Immature natural killer cell (primary cell): ENCODE results near the gene CCDC169. TPM values are rescaled to one million over a fixed set of nuclear protein-coding genes. Genes with fewer than 3 reads are reported as not detected.

ENCODE experiments used
- DNase-seq, 3 donors: peaks; one replicate each; pipeline ENCODE4 v3.0.0; 2022; ENCODE audit warnings: mixed read lengths in 1 of 3
- H3K27ac Mint-ChIP-seq, 6 donors: one replicate each; pipeline ENCODE4 v1.8.0; 2020; ENCODE audit warnings: mixed read lengths in 6 of 6, mild to moderate bottlenecking in 5 of 6, inconsistent platforms in 4 of 6, moderate library complexity in 3 of 6
- H3K27me3 Mint-ChIP-seq, 3 donors: one replicate each; pipeline ENCODE4 v1.8.0; 2020 to 2021; ENCODE audit warnings: low read depth in 3 of 3, mild to moderate bottlenecking in 3 of 3, mixed read lengths in 3 of 3, moderate library complexity in 3 of 3, inconsistent platforms in 1 of 3
- H3K36me3 Mint-ChIP-seq, 3 donors: one replicate each; pipeline ENCODE4 v1.8.0; 2020; ENCODE audit warnings: mixed read lengths in 3 of 3, inconsistent platforms in 2 of 3, mild to moderate bottlenecking in 2 of 3
- H3K4me1 Mint-ChIP-seq, 2 donors: one replicate each; pipeline ENCODE4 v1.8.0; 2020; ENCODE audit warnings: inconsistent platforms in 2 of 2, mild to moderate bottlenecking in 2 of 2, mixed read lengths in 2 of 2, moderate library complexity in 1 of 2
- H3K4me3 Mint-ChIP-seq, 5 donors: one replicate each; pipeline ENCODE4 v1.8.0; 2020; ENCODE audit warnings: mild to moderate bottlenecking in 5 of 5, mixed read lengths in 5 of 5, inconsistent platforms in 3 of 5, moderate library complexity in 3 of 5
- H3K9me3 Mint-ChIP-seq, 6 donors: one replicate each; pipeline ENCODE4 v1.8.0; 2020; ENCODE audit warnings: mild to moderate bottlenecking in 6 of 6, mixed read lengths in 6 of 6, inconsistent platforms in 4 of 6, moderate library complexity in 3 of 6
- polyA plus RNA-seq, 3 donors: library from polyadenylated mRNA; unstranded; fragments of 300-500 nt; fragmentation: Illumina TruSeq; gene quantifications; one replicate each; pipeline ENCODE4 v1.2.3, GENCODE V29; 2021

Gene CCDC169
- polyA plus RNA-seq, 3 donors from 2014 or later: not detected

DNA sequence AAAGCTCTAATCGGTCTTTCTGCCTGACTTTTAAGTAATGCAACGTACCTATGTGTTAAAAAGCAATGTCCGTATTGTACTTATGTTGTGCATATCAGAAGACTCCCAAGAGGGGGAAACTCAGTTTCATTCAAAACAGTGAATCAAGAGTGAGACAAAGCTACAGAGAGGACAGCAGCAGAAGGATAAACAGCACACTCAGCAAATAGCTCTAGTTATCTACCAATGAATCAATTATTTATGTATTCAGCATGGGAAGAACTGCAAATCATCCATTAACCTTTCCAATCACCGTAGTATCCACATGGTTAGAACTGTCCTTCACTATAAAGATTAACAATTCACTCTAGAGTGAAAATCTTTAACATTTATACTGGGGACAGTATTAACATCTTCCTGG is 46.6 kb downstream of the CCDC169 start:
- no peak for DNase-seq
- Mint-ChIP-seq H3K4me1 (no peaks in the 10 kb centered on the region), H3K27me3 (no peaks in the 10 kb centered on the region), H3K36me3 (no peaks in the 10 kb centered on the region), H3K4me3 (no peak overlapping the region), H3K9me3 (peaks cover 0 to 16% (median 3%) of the 10 kb centered on the region in 6 donors), H3K27ac (no peak overlapping the region)

GRCh38 chr13:36248700-36249099 is 48.9 kb downstream of the CCDC169 start:
- Mint-ChIP-seq H3K27ac (no peak overlapping the region), H3K36me3 (no peaks in the 10 kb centered on the region)

DNA sequence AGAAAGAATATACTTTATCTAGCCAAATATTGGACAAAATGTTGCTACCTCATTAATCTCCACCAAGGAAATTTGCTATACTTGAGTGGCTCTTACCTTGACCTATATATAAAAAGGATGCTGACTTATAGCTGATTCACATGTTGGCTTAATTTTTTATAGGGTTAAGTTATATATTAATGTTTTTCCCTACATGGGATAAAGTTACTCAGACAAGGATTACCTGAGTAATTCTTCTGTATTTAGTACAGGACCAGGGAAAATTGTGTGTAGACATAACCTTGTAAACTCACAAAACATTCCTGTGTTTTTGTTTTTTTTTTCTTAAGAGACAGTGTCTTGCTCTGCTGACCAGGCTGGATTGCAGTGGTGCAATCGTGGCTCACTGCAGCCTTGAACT is 52.6 kb downstream of the CCDC169 start:
- Mint-ChIP-seq H3K4me3 (no peak overlapping the region), H3K4me1 (no peaks in the 10 kb centered on the region), H3K27ac (no peak overlapping the region), H3K36me3 (no peaks in the 10 kb centered on the region), H3K27me3 (no peaks in the 10 kb centered on the region), H3K9me3 (peaks cover 0 to 14% (median under 1%) of the 10 kb centered on the region in 6 donors)
- DNase-seq: no peak

More at GRCh38 chr13:36248700-36249099, 48.9 kb downstream of the CCDC169 start:
- Mint-ChIP-seq H3K27me3 (no peaks in the 10 kb centered on the region), H3K9me3 (peaks cover 0 to 14% (median 0%) of the 10 kb centered on the region in 6 donors), H3K4me3 (no peak overlapping the region), H3K4me1 (no peaks in the 10 kb centered on the region)
- no peak for DNase-seq

GRCh38 chr13:36244073-36244472 is 53.5 kb downstream of the CCDC169 start:
- H3K36me3 Mint-ChIP-seq: no peaks in the 10 kb centered on the region
- no peak for DNase-seq
- H3K27me3 Mint-ChIP-seq: no peaks in the 10 kb centered on the region
- peaks cover 0 to 14% (median under 1%) of the 10 kb centered on the region in 6 donors for H3K9me3 Mint-ChIP-seq
- H3K27ac Mint-ChIP-seq: no peak overlapping the region
- no peak overlapping the region for H3K4me3 Mint-ChIP-seq
- H3K4me1 Mint-ChIP-seq: no peaks in the 10 kb centered on the region

GRCh38 chr13:36242761-36243160 is 54.9 kb downstream of the CCDC169 start:
- H3K36me3 Mint-ChIP-seq: no peaks in the 10 kb centered on the region
- DNase-seq: no peak
- H3K4me1 Mint-ChIP-seq: no peaks in the 10 kb centered on the region
- no peaks in the 10 kb centered on the region for H3K27me3 Mint-ChIP-seq
- H3K27ac Mint-ChIP-seq: no peak overlapping the region
- peaks cover 0 to 14% (median 2%) of the 10 kb centered on the region in 6 donors for H3K9me3 Mint-ChIP-seq
- H3K4me3 Mint-ChIP-seq: no peak overlapping the region

GRCh38 chr13:36231236-36231635 is 66.4 kb downstream of the CCDC169 start:
- H3K4me1 Mint-ChIP-seq: no peaks in the 10 kb centered on the region
- no peak overlapping the region for H3K27ac Mint-ChIP-seq
- no peak overlapping the region for H3K4me3 Mint-ChIP-seq
- H3K27me3 Mint-ChIP-seq: peaks cover 0 to 1% (median 0%) of the 10 kb centered on the region in 3 donors
- H3K9me3 Mint-ChIP-seq: peaks cover under 1 to 16% (median 7%) of the 10 kb centered on the region in 6 donors
- no peaks in the 10 kb centered on the region for H3K36me3 Mint-ChIP-seq
- no peak for DNase-seq

- H3K9me3 Mint-ChIP-seq: peaks cover 8 to 15% (median 10%) of the 10 kb centered on the region in 6 donors
- no peaks in the 10 kb centered on the region for H3K4me1 Mint-ChIP-seq
- no peak overlapping the region for H3K27ac Mint-ChIP-seq
- no peak for DNase-seq
- no peak overlapping the region for H3K4me3 Mint-ChIP-seq
- H3K27me3 Mint-ChIP-seq: peaks cover 0 to 2% (median 1%) of the 10 kb centered on the region in 3 donors
- H3K36me3 Mint-ChIP-seq: no peaks in the 10 kb centered on the region
These were observed 72.9 kb downstream of the CCDC169 start for GRCh38 chr13:36224730-36225129.

GRCh38 chr13:36219883-36220282 is 77.7 kb downstream of the CCDC169 start:
- H3K27me3 Mint-ChIP-seq: peaks cover 0 to 2% (median 0%) of the 10 kb centered on the region in 3 donors
- H3K4me3 Mint-ChIP-seq: no peak overlapping the region
- DNase-seq: no peak
- no peak overlapping the region for H3K27ac Mint-ChIP-seq
- H3K4me1 Mint-ChIP-seq: no peaks in the 10 kb centered on the region
- peaks cover 9 to 30% (median 19%) of the 10 kb centered on the region in 6 donors for H3K9me3 Mint-ChIP-seq
- H3K36me3 Mint-ChIP-seq: peaks cover 0 to 3% (median 0%) of the 10 kb centered on the region in 3 donors

DNA sequence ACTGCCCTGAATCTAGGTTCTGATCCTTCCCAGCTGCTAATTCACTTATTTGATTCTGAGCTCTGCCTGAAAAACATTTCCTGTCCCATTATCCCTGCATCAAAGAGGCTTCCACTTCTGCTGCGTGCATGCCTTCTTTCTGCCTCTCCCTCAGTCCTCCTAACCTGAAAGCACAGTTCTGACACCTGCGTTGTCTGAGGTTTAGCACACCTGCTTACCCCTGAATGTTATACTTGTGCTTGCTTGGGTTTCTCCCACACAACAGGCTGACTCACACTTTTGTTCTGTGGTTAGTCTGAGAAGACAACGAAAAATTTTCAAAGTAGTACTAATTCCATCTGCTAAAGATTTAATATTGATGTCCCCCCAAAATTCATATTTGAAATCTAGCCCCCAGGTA is 80.2 kb downstream of the CCDC169 start:
- Mint-ChIP-seq H3K27me3 (peaks cover 0 to 2% (median 0%) of the 10 kb centered on the region in 3 donors), H3K27ac (no peak overlapping the region), H3K4me3 (no peak overlapping the region), H3K36me3 (peaks cover 0 to 3% (median 0%) of the 10 kb centered on the region in 3 donors), H3K9me3 (peaks cover 0 to 22% (median 12%) of the 10 kb centered on the region in 6 donors), H3K4me1 (no peaks in the 10 kb centered on the region)
- no peak for DNase-seq

DNA sequence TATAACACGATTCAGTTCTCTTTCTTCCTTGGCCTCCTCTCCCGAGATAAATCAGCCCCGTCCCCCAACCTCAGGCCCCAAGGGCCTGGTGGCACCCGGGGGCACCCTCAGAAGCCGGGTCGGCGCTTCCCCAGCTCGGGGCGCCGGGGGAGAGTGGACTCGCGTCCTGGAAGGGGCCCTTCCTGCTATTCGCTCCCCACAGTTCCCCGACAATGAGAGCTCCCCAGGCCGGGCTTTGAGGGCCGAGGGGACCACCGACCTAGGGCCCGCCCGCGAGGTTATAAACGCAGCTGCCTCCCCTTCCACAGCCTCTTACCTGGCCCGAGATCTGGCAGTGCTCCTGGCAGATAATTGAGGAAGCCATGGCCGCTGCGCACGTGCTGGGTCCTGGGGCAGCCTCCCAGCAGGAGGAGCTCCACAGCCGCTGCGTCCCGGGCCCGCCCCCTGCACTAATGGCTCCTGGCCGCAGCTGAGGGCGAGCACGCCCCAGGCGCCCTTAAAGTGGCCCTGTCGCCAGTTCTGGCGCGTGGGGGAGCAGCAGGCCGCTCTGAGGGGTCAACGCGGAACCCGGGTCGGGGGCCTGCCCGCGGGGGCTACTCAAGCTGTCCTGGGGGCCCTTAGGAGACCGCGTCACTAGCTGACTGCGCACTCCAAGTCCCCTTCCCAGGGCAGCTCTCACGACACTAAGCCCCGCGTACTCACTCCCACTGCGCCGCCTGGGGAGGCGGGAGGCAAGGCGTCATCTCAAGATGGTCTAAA is 83.3 kb downstream of the CCDC169 start, which contains the start of gene SOHLH2:
TSS of gene SOHLH2 (minus strand) at position 394 of the 759 bp plus-strand sequence. CDS start at position 364, 30 bp downstream.
- Mint-ChIP-seq H3K4me3 (no peak within 1 kb of the TSS), H3K9me3 (peaks cover 8 to 41% (median 17%) of the 10 kb centered on the region in 6 donors), H3K27ac (no peak within 1 kb of the TSS), H3K4me1 (no peaks in the 10 kb centered on the region), H3K36me3 (peaks cover 0 to 3% (median 0%) of the 10 kb centered on the region in 3 donors), H3K27me3 (peaks cover 0 to 2% (median 0%) of the 10 kb centered on the region in 3 donors)
- no peak for DNase-seq

DNA sequence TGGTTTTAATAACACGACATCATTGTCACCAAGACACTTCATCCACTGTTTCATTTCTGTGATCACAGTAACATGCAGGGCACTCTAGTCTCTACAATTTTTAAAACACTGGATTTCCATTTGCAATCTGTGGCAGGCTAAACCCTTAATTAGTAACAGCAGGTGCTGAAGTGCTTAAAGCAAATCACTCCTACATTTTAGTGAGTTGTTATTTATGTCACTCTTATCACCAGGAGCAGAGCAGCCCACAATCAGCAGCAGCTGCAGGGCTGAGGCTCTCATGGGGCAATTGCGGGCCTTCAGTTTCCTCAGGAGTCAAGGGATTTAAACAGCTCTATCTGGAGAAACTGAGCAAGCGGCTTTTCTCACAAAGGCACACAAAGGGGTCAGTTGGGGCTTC is 84.8 kb downstream of the CCDC169 start:
- Mint-ChIP-seq H3K27me3 (peaks cover 0 to 2% (median 0%) of the 10 kb centered on the region in 3 donors), H3K4me3 (no peak overlapping the region), H3K9me3 (peaks cover 8 to 39% (median 15%) of the 10 kb centered on the region in 6 donors), H3K4me1 (no peaks in the 10 kb centered on the region), H3K27ac (no peak overlapping the region), H3K36me3 (peaks cover 0 to 3% (median 0%) of the 10 kb centered on the region in 3 donors)
- no peak for DNase-seq

DNA sequence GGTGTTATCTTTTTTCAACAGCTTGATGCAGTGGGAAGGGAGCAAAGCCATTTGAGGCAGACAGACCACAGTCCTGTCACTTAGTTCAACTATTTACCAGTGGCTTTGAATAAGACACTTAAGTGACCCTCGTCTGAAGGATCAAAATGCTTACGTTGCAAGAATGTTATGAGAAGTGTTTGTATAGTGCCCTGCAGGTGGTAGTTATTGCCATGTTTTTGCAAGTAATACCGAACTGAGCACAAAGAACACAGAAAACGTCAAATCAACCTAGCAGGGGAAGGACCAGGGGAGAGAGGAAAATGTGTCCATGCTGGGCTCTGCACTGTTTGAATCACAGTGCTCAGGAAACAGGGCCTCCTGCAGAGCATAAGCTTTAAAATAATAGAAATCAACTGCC is 86.0 kb downstream of the CCDC169 start:
- Mint-ChIP-seq H3K36me3 (peaks cover 0 to 3% (median 0%) of the 10 kb centered on the region in 3 donors), H3K4me3 (no peak overlapping the region), H3K27me3 (peaks cover 0 to 2% (median 2%) of the 10 kb centered on the region in 3 donors), H3K9me3 (peaks cover 5 to 32% (median 12%) of the 10 kb centered on the region in 6 donors), H3K27ac (no peak overlapping the region), H3K4me1 (no peaks in the 10 kb centered on the region)
- DNase-seq: no peak

DNA sequence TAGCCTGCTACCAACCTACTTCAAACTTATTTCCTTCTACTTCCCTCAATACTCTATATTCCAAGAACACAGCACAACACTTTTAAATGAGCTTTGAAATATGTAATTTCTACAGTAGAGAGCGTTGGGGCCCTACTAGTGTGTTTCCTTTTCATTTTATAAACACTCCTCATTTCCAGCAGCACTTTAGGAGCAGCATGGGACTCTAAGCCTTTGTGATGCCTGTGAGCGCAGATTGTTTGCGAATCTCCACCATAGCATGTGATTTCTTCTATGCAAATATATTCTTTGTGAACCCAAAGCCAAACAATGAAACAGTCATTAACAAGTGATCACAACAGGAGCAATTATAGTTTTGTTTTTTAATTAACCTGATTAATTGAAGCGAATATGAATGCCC is 86.9 kb downstream of the CCDC169 start:
- Mint-ChIP-seq H3K4me1 (no peaks in the 10 kb centered on the region), H3K36me3 (peaks cover 0 to 3% (median 0%) of the 10 kb centered on the region in 3 donors)

DNA sequence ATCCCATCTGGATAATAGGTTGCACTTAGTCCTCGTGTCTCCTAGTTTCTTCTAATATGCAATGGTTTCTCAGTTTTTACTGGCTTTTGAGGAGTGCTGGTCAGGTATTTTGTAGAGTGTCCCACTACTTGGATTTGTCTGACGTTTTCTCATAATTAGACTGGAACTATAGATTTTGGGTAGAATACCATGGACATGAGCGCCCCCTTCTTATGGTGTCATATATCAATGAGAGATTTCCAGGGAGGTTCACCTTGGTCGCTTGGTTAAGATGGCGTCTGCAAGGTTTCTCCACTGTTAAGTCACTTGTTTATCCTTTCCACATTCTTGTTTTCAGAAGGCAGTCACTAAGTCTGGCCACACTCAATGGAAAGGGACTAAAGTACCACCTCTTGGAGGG is 89.9 kb downstream of the CCDC169 start:
- DNase-seq: no peak
- Mint-ChIP-seq H3K27ac (no peak overlapping the region), H3K27me3 (peaks cover 0 to 2% (median 2%) of the 10 kb centered on the region in 3 donors), H3K36me3 (no peaks in the 10 kb centered on the region), H3K4me3 (no peak overlapping the region), H3K4me1 (no peaks in the 10 kb centered on the region), H3K9me3 (peaks cover 0 to 25% (median 9%) of the 10 kb centered on the region in 6 donors)

More for the DNA sequence above, 86.9 kb downstream of the CCDC169 start:
- no peak overlapping the region for H3K27ac Mint-ChIP-seq
- H3K4me3 Mint-ChIP-seq: no peak overlapping the region
- peaks cover 4 to 31% (median 12%) of the 10 kb centered on the region in 6 donors for H3K9me3 Mint-ChIP-seq
- DNase-seq: no peak
- peaks cover 0 to 2% (median 2%) of the 10 kb centered on the region in 3 donors for H3K27me3 Mint-ChIP-seq
